ENCODE results near the gene ZBTB46. TPM values are rescaled to one million over a fixed set of nuclear protein-coding genes. Genes with fewer than 3 reads are reported as not detected.

ZBTB46 gene
- polyA plus RNA-seq, 1 experiment = 2.0 TPM

DNA sequence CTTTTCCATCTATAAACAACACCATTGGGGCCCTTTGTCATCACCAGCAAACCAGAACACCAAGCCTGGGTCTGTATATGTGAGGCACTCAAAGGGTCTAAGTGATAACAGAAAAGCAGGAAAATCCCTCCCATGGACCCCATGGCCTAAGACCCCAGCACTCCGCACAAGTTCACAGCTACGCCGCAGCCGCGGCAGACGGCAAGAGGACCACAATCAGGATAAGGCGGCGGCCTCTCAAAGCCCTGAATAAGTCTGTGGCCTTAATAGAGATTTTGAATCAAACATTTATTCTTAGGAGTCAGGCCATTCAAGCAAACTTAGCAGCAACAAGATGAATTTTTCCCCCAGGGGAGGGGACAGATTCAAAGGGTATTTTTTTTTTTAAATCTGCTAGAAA lies 2.9 kb downstream of the ZBTB46 start:
- CTCF ChIA-PET = no interaction called here
- no peak for DNase-seq (ENCODE audit: low read depth, low spot score)
- Histone ChIP-seq H3K27me3 (ENCODE audit: control insufficient read depth, insufficient read depth, low read length) (no peaks in the 10 kb centered on the region), H3K9me3 (ENCODE audit: control insufficient read depth, insufficient read depth, low read length) (peaks cover 3% of the 10 kb centered on the region; the same call in 1 of the 2 replicates), H3K4me3 (ENCODE audit: low read depth, low read length) (no peak overlapping the region), H3K27ac (ENCODE audit: low read depth, low read length) (no peak overlapping the region)
- TF ChIP-seq, protein P1, sequence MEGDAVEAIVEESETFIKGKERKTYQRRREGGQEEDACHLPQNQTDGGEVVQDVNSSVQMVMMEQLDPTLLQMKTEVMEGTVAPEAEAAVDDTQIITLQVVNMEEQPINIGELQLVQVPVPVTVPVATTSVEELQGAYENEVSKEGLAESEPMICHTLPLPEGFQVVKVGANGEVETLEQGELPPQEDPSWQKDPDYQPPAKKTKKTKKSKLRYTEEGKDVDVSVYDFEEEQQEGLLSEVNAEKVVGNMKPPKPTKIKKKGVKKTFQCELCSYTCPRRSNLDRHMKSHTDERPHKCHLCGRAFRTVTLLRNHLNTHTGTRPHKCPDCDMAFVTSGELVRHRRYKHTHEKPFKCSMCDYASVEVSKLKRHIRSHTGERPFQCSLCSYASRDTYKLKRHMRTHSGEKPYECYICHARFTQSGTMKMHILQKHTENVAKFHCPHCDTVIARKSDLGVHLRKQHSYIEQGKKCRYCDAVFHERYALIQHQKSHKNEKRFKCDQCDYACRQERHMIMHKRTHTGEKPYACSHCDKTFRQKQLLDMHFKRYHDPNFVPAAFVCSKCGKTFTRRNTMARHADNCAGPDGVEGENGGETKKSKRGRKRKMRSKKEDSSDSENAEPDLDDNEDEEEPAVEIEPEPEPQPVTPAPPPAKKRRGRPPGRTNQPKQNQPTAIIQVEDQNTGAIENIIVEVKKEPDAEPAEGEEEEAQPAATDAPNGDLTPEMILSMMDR (IDR thresholded peaks at IDR 0.05; ENCODE audit: low read depth, low read length) = no peak
- POLR2A ChIA-PET = interaction anchor here (0.7 kb wide), 1 partner anchor 11 kb away, joined by 3 read pairs; no protein-coding TSS in a partner anchor

DNA sequence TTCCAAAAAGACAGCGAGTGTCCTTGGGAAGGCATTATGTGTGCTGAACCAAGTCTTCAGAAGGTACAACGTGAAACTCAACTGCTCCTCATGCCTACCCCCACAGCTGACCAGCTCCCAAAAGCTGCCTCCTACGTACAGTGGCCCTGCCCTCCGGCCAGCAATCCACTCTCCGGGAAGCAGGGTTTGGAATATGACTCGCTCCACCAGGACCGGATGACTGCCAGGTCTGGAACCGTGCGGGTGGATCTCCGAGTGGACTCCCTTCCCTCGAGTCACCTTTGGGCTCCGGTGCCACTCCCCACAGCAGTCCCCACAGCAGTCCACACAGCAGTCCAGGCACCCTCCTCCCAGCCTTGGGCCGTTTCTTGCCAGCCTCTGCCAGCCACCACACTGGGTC lies 4.3 kb downstream of the ZBTB46 start:
- Histone ChIP-seq H3K9me3 (ENCODE audit: control insufficient read depth, insufficient read depth, low read length) (peaks cover 3% of the 10 kb centered on the region; the same call in 1 of the 2 replicates), H3K27me3 (ENCODE audit: control insufficient read depth, insufficient read depth, low read length) (no peaks in the 10 kb centered on the region), H3K4me3 (ENCODE audit: low read depth, low read length) (no peak overlapping the region), H3K27ac (ENCODE audit: low read depth, low read length) (no peak overlapping the region)
- DNase-seq (ENCODE audit: low read depth, low spot score) = no peak
- TF ChIP-seq, protein P1 (IDR thresholded peaks at IDR 0.05; ENCODE audit: low read depth, low read length) = no peak
- ChIA-PET POLR2A (no interaction called here), CTCF (no interaction called here)

DNA sequence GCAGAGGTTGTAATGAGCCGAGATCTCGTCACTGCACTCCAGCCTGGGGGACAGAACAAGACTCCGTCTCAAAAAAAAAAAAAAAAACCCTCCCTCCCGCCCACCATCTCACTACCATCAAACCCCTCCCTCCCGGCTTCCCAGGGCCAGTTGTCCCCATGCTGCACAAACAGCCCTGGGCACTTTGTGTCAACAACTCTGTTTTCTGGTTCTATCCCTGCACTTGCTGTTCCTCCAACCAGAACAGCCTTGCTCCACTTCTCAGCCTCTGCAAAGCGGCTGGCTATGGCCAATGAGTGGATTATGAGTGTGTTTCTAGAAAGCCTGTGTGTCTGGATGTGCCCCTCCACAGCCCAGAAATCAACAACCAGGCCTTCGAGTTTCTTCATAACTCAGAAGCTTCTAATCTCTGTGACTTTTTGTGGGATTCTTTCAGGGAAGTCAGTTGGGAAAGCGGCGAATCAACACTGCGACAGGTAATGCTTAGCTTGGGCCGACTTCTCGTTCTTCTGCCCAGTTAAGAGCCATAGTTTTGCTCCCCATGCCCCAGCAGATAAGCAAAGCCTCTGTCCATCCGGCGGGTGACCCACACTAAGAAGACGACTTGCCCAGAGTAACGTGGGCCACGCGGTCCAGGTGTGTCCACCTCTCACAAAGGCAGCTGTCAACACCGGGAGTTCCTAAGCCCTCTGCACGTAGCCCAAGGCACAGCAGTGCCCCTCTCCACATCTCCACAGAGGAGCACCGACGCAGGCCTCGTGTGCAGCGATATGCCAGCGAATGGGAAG lies 5.5 kb downstream of the ZBTB46 start:
- TF ChIP-seq, protein P1 (IDR thresholded peaks at IDR 0.05; ENCODE audit: low read depth, low read length) = no peak
- Histone ChIP-seq H3K27ac (ENCODE audit: low read depth, low read length) (no peak overlapping the region), H3K9me3 (ENCODE audit: control insufficient read depth, insufficient read depth, low read length) (peaks cover 3% of the 10 kb centered on the region; the same call in 1 of the 2 replicates), H3K27me3 (ENCODE audit: control insufficient read depth, insufficient read depth, low read length) (no peaks in the 10 kb centered on the region), H3K4me3 (ENCODE audit: low read depth, low read length) (no peak overlapping the region)
- ChIA-PET CTCF (interaction anchor here (0.7 kb wide), 1 partner anchor 22 kb away, joined by 3 read pairs; no protein-coding TSS in a partner anchor), POLR2A (no interaction called here)
- no peak for DNase-seq (ENCODE audit: low read depth, low spot score)

DNA sequence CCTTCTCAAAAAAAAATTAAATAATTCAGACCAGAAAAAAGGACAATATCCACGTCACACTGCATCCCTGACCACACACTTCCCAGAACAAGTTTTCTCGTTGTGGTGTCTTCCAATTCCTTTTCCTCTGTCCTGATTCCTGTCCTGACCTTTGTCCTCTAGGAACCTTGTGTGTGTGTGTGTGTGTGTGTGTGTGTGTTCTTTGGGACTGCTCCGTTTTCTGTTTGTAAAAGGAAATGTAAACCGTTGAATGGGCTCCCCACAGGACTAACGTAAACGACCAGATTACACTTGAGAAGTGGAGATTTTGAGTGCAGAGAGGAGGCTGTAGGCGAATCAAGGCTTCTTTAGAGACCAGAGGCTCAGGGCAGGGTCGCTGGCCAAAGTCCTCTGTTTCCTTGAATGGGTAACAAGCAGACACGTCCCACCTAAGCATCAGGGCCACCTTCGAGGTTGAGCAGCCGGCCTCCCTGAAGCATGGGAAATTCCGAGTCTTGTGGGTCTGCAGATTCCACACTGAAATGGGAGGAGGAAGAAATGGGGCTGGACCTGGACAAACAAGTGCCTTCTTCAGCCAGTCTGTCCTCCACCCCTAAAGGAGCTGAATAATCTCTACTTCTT lies 7.3 kb downstream of the ZBTB46 start:
- no peaks in the 10 kb centered on the region for H3K27me3 ChIP-seq (ENCODE audit: control insufficient read depth, insufficient read depth, low read length)
- TF ChIP-seq, protein P1 (IDR thresholded peaks at IDR 0.05; ENCODE audit: low read depth, low read length) = no peak
- no peak overlapping the region for H3K4me3 ChIP-seq (ENCODE audit: low read depth, low read length)
- CTCF ChIA-PET = no interaction called here
- DNase-seq (ENCODE audit: low read depth, low spot score) = no peak
- peaks cover 3% of the 10 kb centered on the region; the same call in 1 of the 2 replicates for H3K9me3 ChIP-seq (ENCODE audit: control insufficient read depth, insufficient read depth, low read length)
- H3K27ac ChIP-seq (ENCODE audit: low read depth, low read length) = no peak overlapping the region
- POLR2A ChIA-PET = no interaction called here

DNA sequence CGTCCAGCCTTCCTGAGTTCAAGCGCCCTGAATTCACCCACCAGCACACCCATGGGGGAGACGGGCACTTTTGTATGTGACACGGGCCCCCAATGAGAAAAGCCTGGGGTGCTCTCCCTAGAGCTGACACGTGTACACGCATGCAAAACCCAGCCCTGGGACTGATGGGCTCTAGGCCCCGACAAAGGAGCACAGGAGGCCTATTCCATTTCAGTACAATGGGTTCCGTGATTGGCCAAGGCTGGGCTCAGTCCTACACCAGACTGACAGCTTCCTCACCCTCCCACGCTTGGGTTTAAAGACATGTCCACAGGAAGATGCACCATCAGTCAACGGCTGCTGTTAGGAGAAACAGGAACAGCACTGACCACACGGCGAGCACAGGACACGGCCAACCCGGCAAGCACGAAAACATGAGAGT lies 8.8 kb downstream of the ZBTB46 start:
- Histone ChIP-seq H3K4me3 (ENCODE audit: low read depth, low read length) (no peak overlapping the region), H3K27me3 (ENCODE audit: control insufficient read depth, insufficient read depth, low read length) (no peaks in the 10 kb centered on the region), H3K27ac (ENCODE audit: low read depth, low read length) (no peak overlapping the region), H3K9me3 (ENCODE audit: control insufficient read depth, insufficient read depth, low read length) (peaks cover 3% of the 10 kb centered on the region; the same call in 1 of the 2 replicates)
- TF ChIP-seq, protein P1 (IDR thresholded peaks at IDR 0.05; ENCODE audit: low read depth, low read length) = no peak
- ChIA-PET CTCF (no interaction called here), POLR2A (no interaction called here)
- DNase-seq (ENCODE audit: low read depth, low spot score) = no peak
